Ishikawa (cell line): ENCODE results near the gene SULT1C3.

ENCODE experiments used
- CEBPB ChIP-seq: IDR thresholded peaks from 2 replicates; pipeline ENCODE4 v1.6.1; 2012
- CREB1 ChIP-seq: IDR thresholded peaks from 2 replicates; pipeline ENCODE4 v1.6.1; 2012; ENCODE audit warnings: low read depth
- EGR1 ChIP-seq: IDR thresholded peaks from 2 replicates; pipeline ENCODE4 v1.6.1; 2012
- EP300 ChIP-seq: IDR thresholded peaks from 2 replicates; pipeline ENCODE4 v1.6.1; 2012; ENCODE audit warnings: borderline replicate concordance
- FOXM1 ChIP-seq: IDR thresholded peaks from 2 replicates; pipeline ENCODE4 v1.6.1; 2012; ENCODE audit warnings: low read depth, borderline replicate concordance
- NFIC ChIP-seq: IDR thresholded peaks from 2 replicates; pipeline ENCODE4 v1.6.1; 2012
- RAD21 ChIP-seq: IDR thresholded peaks from 2 replicates; pipeline ENCODE4 v1.6.1; 2012; ENCODE audit warnings: low read depth
- TAF1 ChIP-seq: IDR thresholded peaks from 2 replicates; pipeline ENCODE4 v1.6.1; 2012; ENCODE audit warnings: low read depth, mild to moderate bottlenecking
- TCF12 ChIP-seq: IDR thresholded peaks from 2 replicates; pipeline ENCODE4 v1.6.1; 2012; ENCODE audit warnings: low read depth
- TEAD4 ChIP-seq: IDR thresholded peaks from 2 replicates; pipeline ENCODE4 v1.6.1; 2012
- YY1 ChIP-seq: IDR thresholded peaks from 2 replicates; pipeline ENCODE4 v1.6.1; 2012; ENCODE audit warnings: low read depth
- ZBTB7A ChIP-seq: IDR thresholded peaks from 2 replicates; pipeline ENCODE4 v1.6.1; 2012; ENCODE audit warnings: low read depth
- TF ChIP-seq, protein P1 (sequence below): IDR thresholded peaks from 2 replicates; pipeline ENCODE4 v1.6.1; 2012; ENCODE audit warnings: low read depth, mild to moderate bottlenecking
- TF ChIP-seq, protein P2 (sequence below): IDR thresholded peaks from 2 replicates; pipeline ENCODE4 v1.6.1; 2012
- TF ChIP-seq, protein P3 (sequence below): IDR thresholded peaks from 2 replicates; pipeline ENCODE4 v1.6.1; 2012

The SULT1C3 gene

DNA sequence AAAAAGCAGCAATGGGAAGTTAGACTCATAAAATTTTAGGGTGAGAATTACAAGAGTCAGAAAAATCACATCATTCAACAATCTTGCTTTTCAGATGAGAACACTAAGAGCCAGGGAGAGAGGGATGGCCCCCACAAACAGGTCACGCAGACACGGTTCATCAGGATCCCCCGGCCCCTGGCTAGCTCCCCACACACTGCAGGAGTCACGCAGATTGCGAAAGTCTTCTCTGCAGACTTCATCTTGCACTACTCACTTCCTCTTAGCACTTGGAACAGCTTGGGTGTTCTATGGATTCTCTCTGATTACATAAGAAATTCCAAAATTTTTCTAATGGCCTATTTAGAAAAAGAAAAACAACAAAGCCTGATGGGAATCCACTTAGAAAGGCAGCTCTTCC is 27.3 kb downstream of the SULT1C3 start:
- TF ChIP-seq TEAD4: no peak
- TF ChIP-seq CREB1: no peak
- no peak for TF ChIP-seq RAD21
- no peak for TF ChIP-seq TCF12
- no peak for TF ChIP-seq TAF1
- peak; percentile 81 for TF ChIP-seq CEBPB
- TF ChIP-seq NFIC: no peak
- TF ChIP-seq YY1: no peak

DNA sequence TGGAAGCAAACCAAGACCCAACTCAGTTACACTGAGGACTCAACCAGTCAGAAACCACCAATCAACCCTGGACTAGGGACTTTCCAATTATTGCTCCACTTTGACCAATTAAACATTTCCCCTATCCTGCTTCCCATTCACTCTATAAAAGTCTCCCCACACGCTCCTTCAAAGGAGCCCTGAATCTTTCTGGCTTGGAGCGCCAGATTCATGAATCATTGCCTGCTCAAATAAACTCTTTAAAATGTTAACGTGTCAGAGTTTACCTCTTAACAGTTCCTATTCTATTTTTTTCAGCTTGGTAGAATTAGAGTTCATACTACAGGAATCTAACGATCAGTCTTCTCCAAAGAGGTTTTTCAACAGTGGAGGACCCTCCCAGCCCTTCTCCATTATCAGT is 28.2 kb downstream of the SULT1C3 start:
- TF ChIP-seq EGR1 (no peak), TEAD4 (no peak), NFIC (no peak), CREB1 (no peak), ZBTB7A (no peak), TCF12 (no peak), TAF1 (no peak), EP300 (no peak), RAD21 (no peak), FOXM1 (no peak)
- TF ChIP-seq, protein P1, sequence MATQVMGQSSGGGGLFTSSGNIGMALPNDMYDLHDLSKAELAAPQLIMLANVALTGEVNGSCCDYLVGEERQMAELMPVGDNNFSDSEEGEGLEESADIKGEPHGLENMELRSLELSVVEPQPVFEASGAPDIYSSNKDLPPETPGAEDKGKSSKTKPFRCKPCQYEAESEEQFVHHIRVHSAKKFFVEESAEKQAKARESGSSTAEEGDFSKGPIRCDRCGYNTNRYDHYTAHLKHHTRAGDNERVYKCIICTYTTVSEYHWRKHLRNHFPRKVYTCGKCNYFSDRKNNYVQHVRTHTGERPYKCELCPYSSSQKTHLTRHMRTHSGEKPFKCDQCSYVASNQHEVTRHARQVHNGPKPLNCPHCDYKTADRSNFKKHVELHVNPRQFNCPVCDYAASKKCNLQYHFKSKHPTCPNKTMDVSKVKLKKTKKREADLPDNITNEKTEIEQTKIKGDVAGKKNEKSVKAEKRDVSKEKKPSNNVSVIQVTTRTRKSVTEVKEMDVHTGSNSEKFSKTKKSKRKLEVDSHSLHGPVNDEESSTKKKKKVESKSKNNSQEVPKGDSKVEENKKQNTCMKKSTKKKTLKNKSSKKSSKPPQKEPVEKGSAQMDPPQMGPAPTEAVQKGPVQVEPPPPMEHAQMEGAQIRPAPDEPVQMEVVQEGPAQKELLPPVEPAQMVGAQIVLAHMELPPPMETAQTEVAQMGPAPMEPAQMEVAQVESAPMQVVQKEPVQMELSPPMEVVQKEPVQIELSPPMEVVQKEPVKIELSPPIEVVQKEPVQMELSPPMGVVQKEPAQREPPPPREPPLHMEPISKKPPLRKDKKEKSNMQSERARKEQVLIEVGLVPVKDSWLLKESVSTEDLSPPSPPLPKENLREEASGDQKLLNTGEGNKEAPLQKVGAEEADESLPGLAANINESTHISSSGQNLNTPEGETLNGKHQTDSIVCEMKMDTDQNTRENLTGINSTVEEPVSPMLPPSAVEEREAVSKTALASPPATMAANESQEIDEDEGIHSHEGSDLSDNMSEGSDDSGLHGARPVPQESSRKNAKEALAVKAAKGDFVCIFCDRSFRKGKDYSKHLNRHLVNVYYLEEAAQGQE: no peak
- TF ChIP-seq, protein P2, sequence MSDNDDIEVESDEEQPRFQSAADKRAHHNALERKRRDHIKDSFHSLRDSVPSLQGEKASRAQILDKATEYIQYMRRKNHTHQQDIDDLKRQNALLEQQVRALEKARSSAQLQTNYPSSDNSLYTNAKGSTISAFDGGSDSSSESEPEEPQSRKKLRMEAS: no peak
- TF ChIP-seq, protein P3, sequence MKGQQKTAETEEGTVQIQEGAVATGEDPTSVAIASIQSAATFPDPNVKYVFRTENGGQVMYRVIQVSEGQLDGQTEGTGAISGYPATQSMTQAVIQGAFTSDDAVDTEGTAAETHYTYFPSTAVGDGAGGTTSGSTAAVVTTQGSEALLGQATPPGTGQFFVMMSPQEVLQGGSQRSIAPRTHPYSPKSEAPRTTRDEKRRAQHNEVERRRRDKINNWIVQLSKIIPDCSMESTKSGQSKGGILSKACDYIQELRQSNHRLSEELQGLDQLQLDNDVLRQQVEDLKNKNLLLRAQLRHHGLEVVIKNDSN: no peak

DNA sequence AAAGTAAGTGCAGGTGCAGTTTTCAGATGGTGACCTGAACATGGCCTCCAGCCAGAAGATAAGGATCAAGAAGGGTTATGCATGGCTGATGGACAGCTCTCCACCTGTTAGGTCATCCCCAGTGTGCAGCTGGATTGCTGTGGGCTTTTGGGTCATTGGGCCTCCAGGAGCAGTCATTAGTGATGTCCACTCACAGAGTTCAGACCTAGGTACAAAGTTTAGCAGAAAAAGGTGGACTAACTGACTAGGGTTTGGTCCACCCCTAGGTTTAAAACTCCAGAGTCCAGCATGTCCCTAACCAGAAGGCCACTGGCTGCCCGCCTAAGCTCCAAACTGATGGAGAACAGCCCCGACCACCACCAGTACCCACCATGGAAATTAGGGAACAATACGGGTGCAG is 30.6 kb downstream of the SULT1C3 start:
- TF ChIP-seq EP300 (no peak), TCF12 (no peak), TAF1 (no peak)

DNA sequence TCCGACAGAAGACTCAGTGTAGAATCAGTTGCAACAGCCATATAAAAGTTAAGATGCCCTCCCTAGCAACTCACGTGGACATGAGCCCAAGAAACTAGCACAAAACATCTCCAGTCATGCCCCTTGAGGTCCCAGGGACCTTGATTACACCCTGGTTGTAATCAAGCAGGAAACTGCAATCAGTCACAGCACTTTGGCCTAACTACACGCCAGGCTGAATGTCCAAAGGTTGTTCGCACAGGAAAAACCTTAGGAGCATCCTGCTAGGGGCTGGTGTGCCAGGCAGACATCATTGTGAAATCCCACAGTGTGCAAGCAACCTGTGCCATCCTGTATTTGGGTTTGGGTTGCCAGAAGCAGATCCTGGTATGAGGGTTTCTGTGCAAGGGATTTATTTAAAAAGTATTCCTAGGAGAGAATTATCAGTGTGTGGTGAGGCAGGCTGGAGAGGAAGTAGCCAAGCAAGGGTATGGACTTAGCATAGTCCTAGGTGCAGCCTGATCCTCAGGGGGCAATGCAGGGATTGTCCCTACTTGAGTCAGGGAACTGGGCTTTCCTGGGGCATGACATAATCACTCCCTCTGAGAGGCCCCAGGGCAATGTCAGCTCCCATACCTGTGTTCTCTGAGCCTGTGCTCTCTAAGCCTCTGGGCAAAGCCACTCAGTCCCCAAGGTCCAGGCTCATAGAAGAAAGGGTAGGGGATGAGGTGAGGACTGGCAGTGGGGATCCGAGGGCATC is 31.2 kb downstream of the SULT1C3 start:
- TF ChIP-seq ZBTB7A (no peak), FOXM1 (no peak), EGR1 (no peak), CREB1 (no peak), TAF1 (no peak), TEAD4 (no peak), NFIC (no peak), EP300 (no peak), CEBPB (no peak), TCF12 (no peak), YY1 (no peak), RAD21 (no peak)
- TF ChIP-seq, protein P3: no peak
- TF ChIP-seq, protein P1: no peak
- TF ChIP-seq, protein P2: no peak

DNA sequence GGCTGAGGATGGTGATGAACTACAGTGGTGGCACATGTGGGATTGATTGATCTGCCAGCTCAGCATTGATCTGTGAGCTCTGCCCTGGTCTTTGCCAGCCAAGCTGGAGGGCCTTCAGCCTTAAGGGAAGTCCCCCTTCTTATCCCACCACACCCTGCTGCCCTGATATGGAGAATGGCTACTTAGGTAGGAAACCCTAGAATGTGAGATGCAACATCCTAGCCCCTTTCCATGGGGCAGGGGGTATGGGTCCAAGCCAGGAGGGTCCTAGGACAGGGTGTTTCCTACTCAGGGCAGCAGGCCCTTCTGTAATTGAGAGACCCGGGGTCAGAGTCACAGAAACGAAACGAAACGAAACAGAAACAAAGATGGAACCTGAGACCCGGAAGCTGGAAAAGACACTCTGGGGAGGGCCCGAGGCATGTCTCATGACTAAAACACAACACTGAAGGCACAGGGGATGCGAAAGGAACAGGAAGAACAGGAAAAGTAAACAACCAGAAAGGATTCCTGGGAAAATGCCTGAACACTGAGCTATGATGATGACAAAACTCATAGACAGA is 32.0 kb downstream of the SULT1C3 start:
- TF ChIP-seq, protein P3: no peak
- TF ChIP-seq RAD21 (no peak), ZBTB7A (no peak), CEBPB (no peak), EP300 (no peak), TCF12 (no peak), FOXM1 (no peak)
- TF ChIP-seq, protein P1: no peak
